HS-27A (cell line): ENCODE data around the gene SPRY2.
"Not testable (repeated sequence)": the region's sequence is repeated elsewhere in the genome, so short reads cannot be mapped to it uniquely, and the experiment has no call there.

Source experiments
- DNase-seq: peaks from one replicate; pipeline ENCODE4 v3.0.0-alpha.2; 2012; ENCODE audit warnings: low read depth, missing footprints

The SPRY2 gene

DNA sequence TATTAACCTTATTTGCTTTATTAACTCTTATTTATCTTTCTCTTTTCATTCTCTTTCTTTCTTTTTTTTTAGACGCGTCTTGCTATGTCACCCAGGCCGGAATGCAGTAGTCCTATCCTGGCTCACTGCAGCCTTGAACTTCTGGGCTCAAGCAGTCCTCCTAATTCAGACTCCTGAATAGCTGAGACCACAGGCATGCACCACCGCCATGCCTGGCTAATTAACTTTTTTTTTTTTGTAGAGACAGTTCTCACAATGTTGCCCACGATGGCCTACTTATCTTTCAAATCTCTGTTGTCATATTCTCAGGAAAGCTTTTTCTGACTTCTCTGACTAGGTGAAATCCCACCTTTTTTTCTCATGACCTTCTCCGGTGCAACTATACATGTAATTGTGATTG is 7.8 kb upstream of the SPRY2 start:
- no peak for DNase-seq

DNA sequence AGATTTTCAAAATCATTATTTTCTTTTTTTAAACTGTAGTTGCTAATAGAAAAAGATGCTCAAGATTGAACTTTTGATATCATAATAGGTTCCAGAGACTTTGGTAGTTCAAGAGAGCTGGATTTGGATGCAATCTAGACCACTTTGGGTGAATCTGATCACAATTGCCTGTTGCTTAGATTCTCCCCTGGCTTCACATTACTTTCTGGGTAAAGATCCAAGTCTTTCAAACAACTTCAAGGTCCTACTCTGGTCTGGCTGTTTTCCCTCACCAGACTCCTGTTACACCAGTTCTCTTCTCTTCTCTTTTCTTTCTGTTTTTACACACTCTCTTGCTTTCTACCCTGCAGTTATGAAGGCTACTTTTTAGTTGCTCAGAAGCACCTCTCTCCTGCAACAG is 7.4 kb upstream of the SPRY2 start:
- DNase-seq, result no peak

DNA sequence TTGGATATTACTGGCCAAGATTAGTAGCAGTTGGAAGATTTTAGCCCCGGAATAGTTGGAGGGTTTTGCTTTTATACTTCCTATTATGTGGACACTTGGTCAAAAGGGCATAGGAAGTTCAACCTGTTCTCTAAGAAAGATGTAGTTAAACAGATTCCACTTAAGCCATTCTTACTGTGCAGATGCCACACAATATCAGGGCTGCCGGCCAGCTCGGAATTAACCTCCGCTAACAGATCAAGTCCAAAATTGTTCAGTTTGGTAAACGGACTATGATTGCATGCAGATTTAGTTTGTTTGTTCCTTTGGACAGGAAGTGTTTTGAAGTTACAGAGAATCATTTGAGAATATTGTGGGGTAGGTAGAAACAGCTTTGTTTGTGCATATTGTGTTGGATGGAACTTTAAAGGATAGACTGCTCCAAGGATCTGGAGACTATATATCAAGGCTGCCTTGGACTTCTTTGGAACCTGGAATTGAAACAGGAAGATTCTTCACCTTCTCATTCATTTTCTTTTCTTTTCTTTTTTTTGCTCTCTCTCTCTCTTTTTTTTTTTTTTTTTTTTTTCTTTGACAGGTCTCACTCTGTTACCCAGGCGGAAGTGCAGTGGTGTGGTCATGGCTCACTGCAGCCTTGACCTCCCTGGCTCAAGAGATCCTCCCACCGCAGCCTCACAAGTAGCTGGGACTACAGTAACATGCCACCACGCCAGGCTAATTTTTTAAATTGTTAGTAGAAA is 5.0 kb upstream of the SPRY2 start:
- DNase-seq, result no peak

DNA sequence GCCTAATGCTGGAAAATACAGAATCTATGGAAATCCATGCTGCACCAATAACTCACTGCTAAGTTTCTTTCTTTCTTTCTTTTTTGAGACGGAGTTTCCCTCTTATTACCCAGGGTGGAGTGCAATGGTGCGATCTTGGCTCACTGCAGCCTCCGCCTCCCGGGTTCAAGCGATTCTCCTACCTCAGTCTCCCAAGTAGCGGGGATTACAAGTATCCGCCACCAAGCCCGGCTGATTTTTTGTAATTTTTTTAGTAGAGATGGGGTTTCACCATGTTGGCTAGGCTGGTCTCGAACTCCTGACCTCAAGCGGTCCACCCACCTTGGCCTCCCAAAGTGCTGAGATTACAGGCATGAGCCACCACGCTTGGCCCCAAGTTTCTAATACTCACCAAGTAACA is 3.1 kb upstream of the SPRY2 start:
- not testable (repeated sequence) for DNase-seq

DNA sequence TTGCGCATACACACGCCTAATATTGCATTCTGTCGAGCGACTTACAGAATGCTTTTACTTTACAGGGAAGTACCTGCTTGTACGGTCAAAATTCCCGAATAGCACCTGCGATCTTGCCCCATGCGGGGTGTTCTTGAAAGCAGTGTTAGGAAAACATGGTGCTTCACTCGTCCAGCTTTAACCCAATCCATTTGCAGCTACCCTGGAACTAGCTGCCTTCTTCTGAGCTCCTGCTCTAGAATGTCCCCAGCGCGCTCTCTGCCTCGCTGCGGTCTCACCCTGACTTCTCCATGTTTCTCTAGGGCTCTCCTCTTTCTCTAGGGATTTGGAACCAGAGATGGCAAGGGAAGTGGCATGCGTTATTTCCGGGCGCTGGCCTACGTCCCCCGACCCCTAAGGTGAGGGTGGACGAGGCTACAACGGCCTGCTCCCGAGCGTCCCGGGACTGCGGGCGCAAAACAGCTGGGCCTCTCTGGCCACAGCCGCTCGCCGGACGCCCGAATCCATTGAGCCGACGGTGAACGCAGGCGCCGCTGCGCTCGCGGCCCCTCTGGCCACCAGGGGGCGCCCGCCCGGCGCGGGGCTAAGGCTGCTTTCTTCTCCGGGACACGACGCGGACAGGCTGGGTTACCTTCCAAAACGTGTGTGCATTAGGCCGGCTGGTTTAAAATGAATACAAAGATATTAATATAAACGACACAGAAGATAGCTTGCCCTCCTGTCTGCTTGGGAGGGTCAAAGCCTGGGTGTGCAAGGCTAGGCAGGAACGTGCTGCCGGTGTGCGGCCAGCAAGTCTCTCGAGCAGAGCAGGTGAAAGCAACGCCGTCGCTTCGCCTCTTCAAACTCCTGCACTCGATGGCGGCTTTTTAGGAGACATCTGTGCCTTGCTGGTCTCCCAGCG is 1.8 kb upstream of the SPRY2 start:
- no peak for DNase-seq

DNA sequence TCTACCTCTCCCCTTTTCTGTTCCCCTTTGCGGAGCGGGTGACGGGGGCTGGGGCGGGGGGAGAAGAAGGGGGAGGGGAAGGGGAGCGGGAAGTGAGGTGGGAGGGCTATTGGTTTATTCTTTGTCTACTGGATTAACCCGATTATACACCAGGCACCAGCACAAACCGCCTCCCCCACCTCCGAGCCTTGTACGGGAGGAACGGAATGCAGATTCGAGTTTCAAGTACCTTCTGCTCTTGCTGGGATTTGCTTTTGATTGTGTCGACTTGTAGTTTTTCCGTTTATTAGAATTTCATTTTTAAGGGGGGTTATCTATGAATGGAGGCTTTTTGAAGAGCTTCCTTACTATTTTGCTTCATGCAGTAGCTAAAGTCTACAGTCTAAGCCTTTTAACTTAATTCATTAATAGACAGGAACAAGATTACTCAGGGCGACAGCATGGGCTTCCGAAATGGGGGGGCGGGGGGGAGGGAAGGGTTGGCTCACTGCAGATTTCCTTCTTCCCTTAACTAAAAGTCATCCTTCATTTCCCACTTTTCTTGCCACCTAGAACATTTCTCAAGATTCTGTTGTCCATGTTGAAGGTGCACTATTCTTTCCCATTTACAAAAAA is 937 bp upstream of the SPRY2 start:
- DNase-seq, result no peak

DNA sequence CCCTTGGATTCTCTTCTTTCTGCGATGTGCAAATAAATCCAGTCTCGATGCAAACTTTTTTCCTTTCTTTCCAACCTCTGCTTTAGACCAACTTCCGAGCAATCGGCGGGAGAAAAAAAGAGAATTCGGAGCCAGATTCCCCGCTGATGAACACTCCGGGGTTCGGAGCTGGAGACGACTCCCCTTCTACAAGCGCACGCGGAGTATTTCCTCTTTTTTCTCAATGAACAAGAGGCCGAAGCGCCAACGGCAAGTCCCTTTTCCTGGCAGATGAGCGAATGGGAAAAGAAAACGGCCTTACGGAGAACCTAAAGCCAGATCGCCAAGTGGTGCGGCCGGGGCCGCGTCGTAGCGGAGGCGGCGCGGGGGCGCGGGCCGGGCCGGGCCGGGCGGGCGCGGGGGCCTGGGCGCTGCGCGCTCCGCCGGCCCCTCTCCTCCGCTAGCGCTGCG is 250 bp downstream of the SPRY2 start:
- DNase-seq, result no peak

DNA sequence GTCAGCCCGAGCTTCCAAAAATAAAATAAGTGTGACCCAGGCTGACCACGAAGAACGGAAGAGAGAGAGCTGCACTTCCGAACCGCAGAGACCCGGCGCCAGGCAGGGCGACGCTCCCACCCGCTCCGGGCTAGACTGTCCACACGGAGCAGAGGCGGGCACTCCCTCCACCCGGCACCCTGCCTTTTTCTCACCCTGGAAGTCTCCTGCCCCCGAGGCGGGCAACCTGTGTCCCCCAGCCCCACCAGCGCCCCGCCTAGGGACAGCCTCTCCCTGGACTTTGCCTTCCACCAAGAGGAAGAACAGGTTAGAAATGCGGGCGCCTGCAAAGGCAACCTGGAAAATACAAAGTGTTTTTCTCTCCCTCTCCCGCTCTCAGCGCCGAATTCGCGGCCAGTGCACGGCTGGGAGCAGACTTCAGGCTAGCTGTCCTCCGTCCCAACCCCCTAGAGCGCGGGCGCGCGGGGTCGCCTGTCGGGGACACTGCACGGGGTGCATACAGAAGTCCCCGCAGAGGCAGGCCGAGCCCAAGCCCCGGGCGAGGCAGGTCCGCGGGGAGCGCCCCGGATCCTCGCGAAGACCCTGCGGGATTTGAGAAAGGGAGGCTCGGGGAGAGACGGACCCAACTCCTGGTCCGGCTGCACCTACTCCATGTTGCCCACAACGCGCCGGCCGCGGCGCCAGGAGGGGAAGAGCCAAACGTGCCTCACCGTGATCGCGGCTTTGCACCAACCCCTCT is 845 bp downstream of the SPRY2 start:
- DNase-seq, result no peak

DNA sequence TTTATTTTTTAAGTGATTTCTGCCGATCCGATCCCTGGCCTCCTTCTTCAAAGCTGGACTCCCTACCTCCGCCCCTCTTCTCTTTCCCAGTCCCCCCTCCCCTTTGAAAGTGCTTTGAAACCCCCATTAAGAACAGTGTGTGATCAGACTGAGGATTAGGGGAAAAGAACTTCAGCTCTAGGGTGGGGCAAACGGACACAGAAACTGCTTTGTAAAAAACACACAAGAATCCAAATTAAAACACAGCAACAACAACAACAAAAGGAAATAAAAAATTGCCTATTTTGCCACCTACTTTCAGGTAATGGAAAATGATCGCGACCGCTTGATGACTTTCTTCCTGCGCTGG is 1.4 kb downstream of the SPRY2 start:
- DNase-seq, result no peak

DNA sequence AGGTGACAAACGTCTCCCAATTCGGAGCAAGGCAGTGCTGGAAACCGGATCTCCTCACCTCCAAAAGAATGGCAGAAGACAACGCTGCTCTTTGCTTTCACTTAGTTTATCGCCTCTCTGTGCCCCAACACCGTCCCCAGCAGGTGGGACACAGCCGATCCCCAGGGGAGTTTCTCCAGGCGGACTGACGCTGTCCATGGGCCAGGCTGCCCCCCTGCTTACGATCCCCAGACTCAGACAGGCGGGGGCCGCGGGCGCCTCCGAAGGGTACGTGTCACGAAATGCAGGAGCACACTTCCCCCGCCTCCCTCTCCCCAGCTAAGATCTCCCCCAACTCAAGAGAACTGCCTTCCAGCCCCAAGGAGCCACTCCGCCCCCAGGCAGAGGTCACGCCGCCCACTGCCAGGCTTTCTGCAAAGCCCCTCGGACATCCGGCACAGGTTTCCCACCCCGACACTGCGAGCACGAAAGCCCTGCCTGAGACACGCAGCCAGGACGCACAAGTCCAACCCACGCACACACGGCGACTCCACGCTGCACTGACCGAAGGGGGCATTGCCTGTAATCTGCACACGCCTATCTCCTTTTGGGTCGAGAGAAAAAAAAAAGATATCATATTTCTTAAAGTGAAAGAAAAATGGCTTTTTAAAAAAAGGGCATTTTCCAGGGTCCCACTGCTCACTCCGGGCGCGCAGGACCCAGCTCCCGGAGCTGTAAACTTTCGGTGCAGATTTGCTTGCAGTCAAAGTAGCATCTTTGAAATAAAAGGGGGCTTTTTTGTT is 2.0 kb downstream of the SPRY2 start:
- no peak for DNase-seq

DNA sequence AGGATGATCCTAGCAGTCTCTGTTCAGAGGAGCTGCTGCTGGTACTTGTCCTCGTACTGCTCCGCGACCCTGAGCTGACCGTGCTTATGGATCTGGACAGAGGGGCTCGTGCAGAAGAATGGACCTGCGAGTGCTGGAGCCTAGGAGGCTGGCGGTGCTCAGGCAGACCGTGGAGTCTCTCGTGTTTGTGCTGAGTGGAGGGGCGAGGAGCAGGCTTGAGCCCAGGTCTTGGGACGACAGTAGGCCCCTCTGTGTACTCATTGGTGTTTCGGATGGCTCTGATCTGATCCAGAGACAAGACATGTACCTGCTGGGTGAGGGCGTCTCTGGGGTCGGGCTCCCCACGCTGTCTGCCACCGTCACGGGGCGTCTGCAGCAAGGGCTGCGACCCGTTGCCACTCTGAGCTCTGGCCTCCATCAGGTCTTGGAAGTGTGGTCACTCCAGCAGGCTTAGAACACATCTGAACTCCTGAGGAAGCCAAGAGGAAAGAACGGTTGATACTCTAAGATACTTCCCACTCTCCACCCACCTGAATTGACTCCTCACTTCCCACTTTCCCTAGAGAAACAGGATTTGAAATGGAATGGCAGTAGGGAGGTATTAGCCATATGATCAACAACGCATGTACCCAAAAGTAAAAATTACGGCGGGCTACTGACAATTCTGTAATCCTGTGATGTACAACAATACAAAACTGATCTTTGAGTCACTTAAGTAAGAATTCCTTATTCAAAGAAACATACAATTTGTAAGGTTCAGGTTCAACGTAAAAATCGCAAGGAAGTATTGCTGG is 3.4 kb downstream of the SPRY2 start:
- DNase-seq, result no peak

DNA sequence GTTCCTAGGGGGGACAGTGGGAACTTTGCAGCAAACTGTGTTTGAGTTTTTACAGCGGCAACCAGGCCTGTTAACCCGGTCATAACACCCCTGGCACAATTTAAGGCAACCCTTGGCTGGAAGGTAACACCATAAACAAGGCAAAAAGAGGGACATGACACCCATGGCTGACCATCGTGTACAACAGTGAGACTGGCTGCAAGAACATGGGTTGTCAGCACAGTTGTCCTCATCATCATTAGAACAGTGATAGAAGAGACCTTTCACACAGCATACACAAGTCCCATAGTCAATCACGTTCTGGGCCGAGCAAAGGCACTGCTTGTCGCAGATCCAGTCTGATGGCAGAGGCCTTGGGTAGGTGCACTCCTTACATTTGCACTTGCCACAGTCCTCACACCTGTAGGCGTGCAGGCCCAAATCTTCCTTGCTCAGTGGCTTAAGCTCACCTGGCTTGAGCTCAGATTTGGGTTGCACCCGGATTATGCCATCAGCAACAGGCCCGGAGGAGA is 4.1 kb downstream of the SPRY2 start:
- DNase-seq, result no peak

DNA sequence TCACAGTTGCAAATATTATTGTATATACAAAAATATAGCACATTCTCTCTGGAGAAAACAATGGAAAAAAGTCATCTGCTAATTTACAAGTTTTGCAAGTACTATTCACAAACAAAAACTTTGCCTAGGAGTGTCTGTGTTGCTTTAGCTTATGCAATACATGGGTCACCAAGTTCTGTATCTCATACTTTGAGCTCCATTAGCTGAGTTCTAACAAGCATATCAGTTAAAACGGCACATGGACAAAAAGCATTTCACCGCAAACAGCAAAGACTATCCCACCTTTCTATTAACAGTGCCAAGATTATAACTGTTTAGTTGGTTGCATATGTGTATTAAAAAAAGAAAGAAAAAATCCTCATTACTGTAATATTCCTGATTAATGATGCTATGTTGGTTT is 4.6 kb downstream of the SPRY2 start:
- DNase-seq, result no peak

DNA sequence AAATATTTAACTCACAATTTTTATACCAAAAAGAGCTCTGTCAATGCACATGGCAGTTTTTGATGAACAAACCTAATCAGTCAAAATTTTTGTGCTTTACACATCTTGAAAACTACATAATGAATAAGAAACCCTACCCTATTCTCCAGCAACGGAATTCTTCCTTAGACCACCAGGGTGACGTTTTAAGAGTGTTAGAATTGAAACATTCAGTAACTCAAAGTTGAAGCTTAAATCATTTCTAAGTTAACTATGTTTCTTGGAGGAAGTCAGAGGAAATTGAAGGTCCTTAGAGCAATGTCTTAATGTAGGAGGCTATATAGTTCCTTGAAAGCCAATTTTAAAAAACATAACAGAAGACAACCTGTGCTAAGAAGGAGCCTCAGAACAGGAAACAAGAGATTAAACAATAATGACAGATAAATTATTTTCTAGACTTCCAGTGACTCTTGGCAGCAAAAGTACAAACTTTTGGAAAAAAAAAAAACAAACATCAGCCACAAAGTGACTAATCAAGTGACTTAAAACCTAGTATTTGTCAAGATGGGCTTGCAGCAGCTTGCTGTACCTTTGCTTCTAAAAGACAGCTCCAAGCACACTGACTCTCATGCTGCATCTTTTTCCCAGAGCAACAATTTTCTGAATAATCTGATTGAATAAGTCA is 6.2 kb downstream of the SPRY2 start:
- no peak for DNase-seq

DNA sequence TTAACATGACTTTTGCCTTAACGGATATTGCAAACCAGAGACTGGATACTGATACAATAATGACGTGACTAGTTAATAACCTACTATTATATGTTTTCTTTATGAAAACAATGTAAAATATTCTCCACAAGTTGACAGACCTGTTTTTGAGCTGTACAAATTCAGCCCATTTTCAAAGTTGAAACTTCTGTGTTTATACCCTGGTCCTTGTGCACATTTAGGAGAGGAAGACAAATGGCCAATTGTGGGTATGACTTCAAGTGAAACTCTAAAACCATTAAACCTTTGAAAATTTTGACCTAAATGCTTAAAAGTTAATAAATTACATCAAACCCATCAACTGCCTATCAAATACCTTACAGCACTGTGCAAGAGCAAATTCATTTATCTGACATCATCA is 8.9 kb downstream of the SPRY2 start:
- DNase-seq, result no peak

DNA sequence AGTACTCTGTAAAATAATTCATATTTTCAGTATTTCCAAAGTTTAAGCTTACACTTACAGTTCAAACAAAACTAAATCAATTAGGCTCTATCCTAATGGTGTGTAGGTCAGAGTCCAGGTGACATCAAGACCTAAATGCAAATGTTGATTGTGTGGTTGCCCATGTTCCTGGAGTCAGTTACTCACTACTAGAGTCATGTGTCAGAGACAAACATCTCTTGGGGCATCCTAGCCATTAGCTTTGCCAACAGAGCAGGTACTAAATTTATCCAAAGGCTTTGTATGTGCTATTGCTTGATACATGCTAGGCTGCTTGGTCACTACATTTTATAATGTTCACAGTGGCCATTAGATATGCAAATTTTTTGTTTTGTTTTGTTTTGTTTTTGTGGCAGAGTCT is 11.7 kb downstream of the SPRY2 start:
- DNase-seq, result no peak

DNA sequence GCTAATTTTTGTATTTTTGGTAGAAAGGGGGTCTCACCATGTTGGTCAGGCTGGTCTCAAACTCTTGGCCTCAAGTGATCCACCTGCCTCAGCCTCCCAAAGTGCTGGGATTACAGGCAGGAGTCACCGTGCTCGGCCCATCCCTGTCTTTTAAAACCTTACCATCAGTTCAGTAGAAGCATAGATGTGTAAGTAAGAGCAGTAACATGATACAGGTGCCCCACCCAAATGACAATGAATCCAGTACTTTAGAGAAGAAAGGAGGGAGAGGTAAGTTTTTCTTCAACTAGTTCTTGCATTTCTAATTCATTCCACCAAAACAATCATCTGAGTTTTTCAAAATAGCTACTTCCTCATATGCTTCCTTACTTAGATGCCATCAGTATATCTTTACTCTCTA is 21.9 kb downstream of the SPRY2 start:
- no peak for DNase-seq

DNA sequence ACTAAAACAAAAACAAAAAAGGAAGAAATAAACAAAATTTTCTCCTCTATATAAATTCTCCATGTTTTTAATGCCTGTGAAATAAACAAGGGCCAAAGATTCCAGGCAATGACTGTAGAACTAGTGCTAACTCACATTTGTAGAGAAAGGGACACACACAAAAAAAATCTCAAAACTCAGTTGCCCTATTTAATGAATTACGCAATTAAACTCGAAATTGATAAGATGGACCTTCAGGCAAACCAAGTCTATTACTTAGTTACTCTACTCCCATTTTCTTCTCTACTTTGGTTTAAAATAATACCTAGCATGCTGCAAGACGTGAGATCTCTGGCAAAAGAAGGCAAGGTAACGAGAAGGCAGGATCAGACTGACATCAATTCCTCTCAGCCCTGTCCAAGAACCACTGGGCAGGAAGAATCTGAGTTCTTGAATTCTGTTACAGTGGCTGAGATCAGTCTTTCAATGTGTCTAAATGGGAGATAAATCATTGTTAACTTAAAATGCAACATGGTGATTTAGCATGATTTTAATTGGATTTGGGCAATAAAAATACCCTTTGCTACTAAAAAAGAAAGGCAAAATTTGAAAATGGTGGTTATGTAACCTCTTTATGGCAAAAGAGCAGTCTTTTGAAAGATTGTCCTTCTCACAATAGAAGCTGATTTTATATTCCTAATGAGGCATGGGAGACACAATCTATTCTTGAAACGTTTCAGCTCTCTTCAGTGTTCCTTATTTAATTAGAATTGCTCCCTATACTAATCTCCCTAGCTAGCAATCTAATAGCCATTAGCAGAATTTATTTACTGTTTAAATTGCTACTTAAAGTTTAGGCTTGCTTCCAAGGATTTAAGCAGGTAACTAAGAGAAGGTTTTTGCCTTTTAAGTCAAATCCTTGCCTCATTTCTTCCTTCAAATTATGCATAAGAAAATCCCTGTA is 25.9 kb downstream of the SPRY2 start:
- no peak for DNase-seq
